Ascending aorta (tissue), 2 donors: ENCODE data around the gene HSD3B2. TPM values are rescaled to one million over a fixed set of nuclear protein-coding genes. Genes with fewer than 3 reads are reported as not detected.
"Not testable (repeated sequence)": the region's sequence is repeated elsewhere in the genome, so short reads cannot be mapped to it uniquely, and the experiment has no call there.

Experiments used
- DNase-seq, 2 donors: peaks; one replicate each; pipeline ENCODE4 v3.0.0-alpha.2; 2019; ENCODE audit warnings: low spot score in 2 of 2
- H3K27ac ChIP-seq, 2 donors: fragments of 200-600 bp; sonication (generic); one replicate each; pipeline ENCODE4 v1.5.1; 2016 to 2017; ENCODE audit warnings: mild to moderate bottlenecking in 1 of 2
- H3K27me3 ChIP-seq: fragments of 200-600 bp; sonication (generic); one replicate; pipeline ENCODE4 v1.5.1; 2017
- H3K36me3 ChIP-seq, 2 donors: fragments of 200-600 bp; sonication (generic); one replicate each; pipeline ENCODE4 v1.5.1; 2016
- H3K4me1 ChIP-seq, 2 donors: fragments of 200-600 bp; sonication (generic); one replicate each; pipeline ENCODE4 v1.5.1; 2016 to 2017; ENCODE audit warnings: mild to moderate bottlenecking in 1 of 2
- H3K4me3 ChIP-seq, 2 donors: fragments of 200-600 bp; sonication (generic); one replicate each; pipeline ENCODE4 v1.5.1; 2016 to 2017; ENCODE audit warnings: mild to moderate bottlenecking in 1 of 2
- H3K9me3 ChIP-seq, 2 donors: fragments of 200-600 bp; sonication (generic); one replicate each; pipeline ENCODE4 v1.5.1; 2016
- intact Hi-C: fragments of 100-400 bp; cut with DNase I; formaldehyde crosslinking; loops from one replicate; pipeline ENCODE4 v1.15.1; 2023
- total RNA-seq: library from RNA; depleted of rRNA; stranded (reverse); fragments of >200 nt; gene quantifications from one replicate; pipeline ENCODE4 v1.1.0, GENCODE V29; 2016
- TF ChIP-seq, protein P1 (sequence below), 3 experiments: fragments of 200-600 bp in 2 of 3; fragments of 450-650 bp in 1 of 3; sonication (generic) in 2 of 3; IDR thresholded peaks; one replicate each; pipeline ENCODE4 v1.5.1; 2016 to 2019; ENCODE audit warnings: antibody characterized with exemption in 3 of 3, mild to moderate bottlenecking in 1 of 3, moderate library complexity in 1 of 3

Gene HSD3B2
- total RNA-seq, 1 donor from 2014 or later, result 9.9 TPM

DNA sequence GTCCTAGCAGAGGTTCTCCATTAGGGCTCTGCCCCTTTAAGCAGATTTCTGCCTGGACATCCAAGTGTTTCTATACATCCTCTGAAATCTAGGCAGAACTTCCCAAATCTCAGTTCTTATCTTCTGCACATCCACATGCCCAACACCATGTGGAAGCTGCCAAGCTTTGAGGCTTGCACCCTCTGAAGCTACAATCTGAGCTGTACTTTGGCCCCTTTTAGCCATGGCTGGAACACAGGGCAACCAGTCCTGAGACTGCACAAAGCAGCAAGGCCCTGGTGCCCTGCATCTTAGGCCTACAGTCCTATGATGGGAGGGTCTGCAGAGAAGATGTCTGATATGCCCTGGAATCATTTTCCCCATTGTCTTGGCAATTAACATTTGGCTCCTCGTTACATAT lies 38.4 kb upstream of the HSD3B2 start:
- TF ChIP-seq, protein P1, sequence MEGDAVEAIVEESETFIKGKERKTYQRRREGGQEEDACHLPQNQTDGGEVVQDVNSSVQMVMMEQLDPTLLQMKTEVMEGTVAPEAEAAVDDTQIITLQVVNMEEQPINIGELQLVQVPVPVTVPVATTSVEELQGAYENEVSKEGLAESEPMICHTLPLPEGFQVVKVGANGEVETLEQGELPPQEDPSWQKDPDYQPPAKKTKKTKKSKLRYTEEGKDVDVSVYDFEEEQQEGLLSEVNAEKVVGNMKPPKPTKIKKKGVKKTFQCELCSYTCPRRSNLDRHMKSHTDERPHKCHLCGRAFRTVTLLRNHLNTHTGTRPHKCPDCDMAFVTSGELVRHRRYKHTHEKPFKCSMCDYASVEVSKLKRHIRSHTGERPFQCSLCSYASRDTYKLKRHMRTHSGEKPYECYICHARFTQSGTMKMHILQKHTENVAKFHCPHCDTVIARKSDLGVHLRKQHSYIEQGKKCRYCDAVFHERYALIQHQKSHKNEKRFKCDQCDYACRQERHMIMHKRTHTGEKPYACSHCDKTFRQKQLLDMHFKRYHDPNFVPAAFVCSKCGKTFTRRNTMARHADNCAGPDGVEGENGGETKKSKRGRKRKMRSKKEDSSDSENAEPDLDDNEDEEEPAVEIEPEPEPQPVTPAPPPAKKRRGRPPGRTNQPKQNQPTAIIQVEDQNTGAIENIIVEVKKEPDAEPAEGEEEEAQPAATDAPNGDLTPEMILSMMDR (IDR thresholded peaks at IDR 0.05), result no peak
- no peak overlapping the region for H3K27ac ChIP-seq
- H3K4me3 ChIP-seq, result no peak overlapping the region
- H3K36me3 ChIP-seq, result no peaks in the 10 kb centered on the region
- no peaks in the 10 kb centered on the region for H3K4me1 ChIP-seq
- H3K27me3 ChIP-seq, result no peaks in the 10 kb centered on the region
- DNase-seq, result no peak
- H3K9me3 ChIP-seq, result no peaks in the 10 kb centered on the region
- intact Hi-C loops, result no loop called here

DNA sequence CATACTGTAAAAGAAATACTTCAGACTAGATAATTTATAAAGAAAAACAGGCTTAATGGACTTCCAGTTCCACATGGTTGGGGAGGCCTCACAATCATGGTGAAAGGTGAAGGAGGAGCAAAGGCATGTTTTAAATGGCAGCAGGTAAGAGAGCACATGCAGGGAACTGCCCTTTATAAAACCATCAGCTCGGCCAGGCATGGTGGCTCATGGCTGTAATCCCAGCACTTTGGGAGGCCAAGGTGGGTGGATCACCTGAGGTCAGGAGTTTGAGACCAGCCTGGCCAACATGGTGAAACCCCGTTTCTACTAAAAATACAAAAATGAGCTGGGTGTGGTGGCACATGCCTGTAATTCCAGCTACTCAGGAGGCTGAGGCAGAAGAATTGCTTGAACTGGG lies 37.4 kb upstream of the HSD3B2 start:
- H3K36me3 ChIP-seq, H3K4me3 ChIP-seq, H3K4me1 ChIP-seq, H3K9me3 ChIP-seq, DNase-seq, H3K27ac ChIP-seq, intact Hi-C loops, H3K27me3 ChIP-seq: not testable (repeated sequence)

DNA sequence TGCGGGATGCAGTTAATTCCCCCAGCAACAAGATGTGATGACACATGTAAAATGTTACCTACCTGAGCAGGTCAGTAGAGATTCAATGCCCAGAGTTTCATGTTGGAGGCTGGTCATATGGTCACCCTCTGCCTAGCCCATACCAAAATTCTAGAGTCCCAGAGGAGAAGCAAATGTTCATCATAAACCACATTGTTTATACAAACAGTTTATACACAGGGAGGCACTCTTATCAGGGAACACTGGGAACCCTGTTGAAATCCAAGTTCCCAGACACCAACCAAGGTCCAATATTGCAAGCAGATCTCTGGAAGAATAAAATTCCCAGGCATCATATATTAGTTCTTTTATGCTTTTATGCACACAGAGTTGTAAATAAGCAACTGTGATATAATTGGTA lies 35.8 kb upstream of the HSD3B2 start:
- H3K9me3 ChIP-seq, result no peaks in the 10 kb centered on the region
- H3K27ac ChIP-seq, result no peak overlapping the region
- no peak overlapping the region for H3K4me3 ChIP-seq
- no peaks in the 10 kb centered on the region for H3K27me3 ChIP-seq
- DNase-seq, result no peak
- no peaks in the 10 kb centered on the region for H3K36me3 ChIP-seq
- no peaks in the 10 kb centered on the region for H3K4me1 ChIP-seq
- intact Hi-C loops, result no loop called here
- TF ChIP-seq, protein P1 (IDR thresholded peaks at IDR 0.05), result no peak

DNA sequence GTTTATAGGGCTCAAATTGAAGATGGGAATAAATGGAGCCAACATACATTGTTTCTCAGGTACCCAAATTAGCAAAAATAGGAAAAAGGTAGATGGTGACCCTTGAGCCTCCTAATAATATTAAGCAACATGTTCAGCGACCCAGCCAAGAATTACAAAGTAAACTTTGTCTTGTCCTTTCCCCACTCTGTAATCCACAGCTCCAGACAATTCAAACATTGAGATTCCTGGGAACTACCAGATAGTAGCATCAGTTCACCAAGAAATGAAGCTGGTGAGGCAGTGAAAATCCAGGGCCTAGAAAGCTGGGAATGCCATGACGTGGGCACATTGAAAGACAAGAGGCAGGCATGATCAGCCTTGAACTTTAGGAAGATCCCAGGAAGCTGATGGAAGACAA lies 34.6 kb upstream of the HSD3B2 start:
- Histone ChIP-seq H3K27ac (no peak overlapping the region), H3K9me3 (no peaks in the 10 kb centered on the region), H3K36me3 (no peaks in the 10 kb centered on the region), H3K4me1 (no peaks in the 10 kb centered on the region), H3K4me3 (no peak overlapping the region), H3K27me3 (no peaks in the 10 kb centered on the region)
- intact Hi-C loops, result no loop called here
- TF ChIP-seq, protein P1 (IDR thresholded peaks at IDR 0.05), result no peak
- no peak for DNase-seq

DNA sequence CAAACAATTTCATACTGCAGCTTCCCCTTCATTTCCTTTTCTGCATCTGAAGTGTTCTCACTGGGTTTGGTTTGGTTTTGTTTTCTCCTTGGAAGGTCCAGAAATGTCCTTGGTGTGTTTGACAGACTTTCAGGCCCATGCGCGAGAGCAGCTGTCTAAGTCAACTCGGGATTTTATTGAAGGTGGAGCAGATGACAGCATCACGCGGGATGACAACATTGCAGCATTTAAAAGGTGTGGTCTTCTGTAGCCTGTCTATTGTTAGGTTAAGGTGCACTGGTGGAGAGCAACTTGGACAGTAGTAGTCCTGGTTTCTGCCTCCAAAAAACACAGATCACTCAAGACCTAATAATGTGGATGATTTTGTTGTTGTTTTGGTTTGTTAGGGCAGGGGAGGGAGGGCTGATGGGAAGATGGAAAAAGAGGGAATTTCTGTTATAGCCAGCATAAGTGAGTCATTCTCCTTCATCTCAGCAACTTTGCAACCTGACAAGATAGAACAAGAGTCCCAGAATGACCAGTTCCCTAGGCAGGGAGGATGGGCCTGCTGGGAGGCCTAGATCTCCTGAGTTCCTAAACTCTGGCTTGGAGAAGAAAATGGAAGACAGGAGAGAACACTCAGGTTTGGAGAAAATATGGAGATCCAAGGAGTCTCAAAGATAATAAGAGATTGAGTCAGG lies 33.8 kb upstream of the HSD3B2 start:
- Histone ChIP-seq H3K4me3 (no peak overlapping the region), H3K4me1 (no peaks in the 10 kb centered on the region), H3K36me3 (no peaks in the 10 kb centered on the region), H3K9me3 (no peaks in the 10 kb centered on the region), H3K27ac (no peak overlapping the region), H3K27me3 (no peaks in the 10 kb centered on the region)
- intact Hi-C loops, result no loop called here
- TF ChIP-seq, protein P1 (IDR thresholded peaks at IDR 0.05), result no peak
- no peak for DNase-seq

DNA sequence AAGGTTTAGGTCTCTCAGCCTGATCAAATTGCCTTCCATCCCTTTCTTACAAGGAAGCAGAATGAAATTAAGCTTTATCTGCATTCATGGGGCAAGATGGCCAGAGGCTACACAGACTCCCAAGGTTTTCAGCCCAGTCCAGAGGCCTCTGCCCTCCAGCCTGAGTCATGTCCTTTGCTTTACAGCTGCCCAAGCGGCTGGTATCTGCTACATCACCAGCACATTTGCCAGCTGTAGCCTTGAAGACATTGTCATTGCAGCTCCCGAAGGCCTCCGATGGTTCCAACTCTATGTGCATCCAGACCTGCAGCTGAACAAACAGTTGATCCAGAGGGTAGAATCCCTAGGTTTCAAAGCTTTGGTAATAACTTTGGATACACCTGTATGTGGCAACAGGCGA lies 30.4 kb upstream of the HSD3B2 start:
- intact Hi-C loops, result no loop called here
- DNase-seq, result no peak
- Histone ChIP-seq H3K27me3 (no peaks in the 10 kb centered on the region), H3K36me3 (no peaks in the 10 kb centered on the region), H3K27ac (no peak overlapping the region), H3K9me3 (no peaks in the 10 kb centered on the region), H3K4me1 (no peaks in the 10 kb centered on the region), H3K4me3 (no peak overlapping the region)
- TF ChIP-seq, protein P1 (IDR thresholded peaks at IDR 0.05), result no peak
